ENCODE data around the gene SLC22A2. TPM values are rescaled to one million over a fixed set of nuclear protein-coding genes. Genes with fewer than 3 reads are reported as not detected.

Gene SLC22A2
- total RNA-seq, 4 donors from 2014 or later = not detected

GRCh38 chr6:160264061-160264612, 5.5 kb upstream of the SLC22A2 start:
- Histone ChIP-seq H3K9me3 (no peaks in the 10 kb centered on the region), H3K4me1 (no peaks in the 10 kb centered on the region), H3K36me3 (no peaks in the 10 kb centered on the region), H3K27me3 (no peaks in the 10 kb centered on the region), H3K27ac (no peak overlapping the region), H3K4me3 (no peak overlapping the region)
- TF ChIP-seq EP300 (IDR thresholded peaks at IDR 0.05) (no peak), CTCF (IDR thresholded peaks at IDR 0.05) (no peak), POLR2A (IDR thresholded peaks at IDR 0.05) (no peak)
- no peak for DNase-seq (ENCODE audit: low spot score in 2 of 2)
- WGBS, 2 donors = 78 to 86% methylated on average over 7 of the region's 7 CpGs

GRCh38 chr6:160263196-160263939, 4.7 kb upstream of the SLC22A2 start:
- no peaks in the 10 kb centered on the region for H3K27me3 ChIP-seq
- H3K36me3 ChIP-seq = no peaks in the 10 kb centered on the region
- no peak overlapping the region for H3K4me3 ChIP-seq
- H3K4me1 ChIP-seq = no peaks in the 10 kb centered on the region
- no peaks in the 10 kb centered on the region for H3K9me3 ChIP-seq
- no peak overlapping the region for H3K27ac ChIP-seq
- DNase-seq (ENCODE audit: low spot score in 2 of 2) = no peak
- no peak for TF ChIP-seq EP300 (IDR thresholded peaks at IDR 0.05)
- no peak for TF ChIP-seq POLR2A (IDR thresholded peaks at IDR 0.05)
- no peak for TF ChIP-seq CTCF (IDR thresholded peaks at IDR 0.05)
- 88 to 89% methylated on average over 7 of the region's 7 CpGs for WGBS, 2 donors

GRCh38 chr6:160261991-160262680, 3.5 kb upstream of the SLC22A2 start:
- Histone ChIP-seq H3K9me3 (no peaks in the 10 kb centered on the region), H3K4me3 (no peak overlapping the region), H3K36me3 (no peaks in the 10 kb centered on the region), H3K27ac (no peak overlapping the region), H3K27me3 (no peaks in the 10 kb centered on the region), H3K4me1 (no peaks in the 10 kb centered on the region)
- 77% methylated on average over 7 of the region's 7 CpGs for WGBS, 2 donors
- no peak for TF ChIP-seq POLR2A (IDR thresholded peaks at IDR 0.05)
- TF ChIP-seq CTCF (IDR thresholded peaks at IDR 0.05) = peak in 1 of 5 experiments; percentile 20
- DNase-seq (ENCODE audit: low spot score in 2 of 2) = no peak

GRCh38 chr6:160260803-160261450, 2.3 kb upstream of the SLC22A2 start:
- DNase-seq (ENCODE audit: low spot score in 2 of 2) = no peak
- TF ChIP-seq EP300 (IDR thresholded peaks at IDR 0.05) (no peak), POLR2A (IDR thresholded peaks at IDR 0.05) (no peak), CTCF (IDR thresholded peaks at IDR 0.05) (no peak)
- WGBS, 2 donors = 83 to 87% methylated on average over 6 of the region's 6 CpGs
- Histone ChIP-seq H3K4me1 (no peaks in the 10 kb centered on the region), H3K9me3 (no peaks in the 10 kb centered on the region), H3K27me3 (no peaks in the 10 kb centered on the region), H3K36me3 (no peaks in the 10 kb centered on the region), H3K4me3 (no peak overlapping the region), H3K27ac (no peak overlapping the region)

GRCh38 chr6:160260367-160260766, 1.7 kb upstream of the SLC22A2 start:
- H3K27ac ChIP-seq = no peak overlapping the region
- H3K36me3 ChIP-seq = no peaks in the 10 kb centered on the region
- TF ChIP-seq CTCF (IDR thresholded peaks at IDR 0.05) (no peak), POLR2A (IDR thresholded peaks at IDR 0.05) (no peak), EP300 (IDR thresholded peaks at IDR 0.05) (no peak)
- 66 to 79% methylated on average over 14 of the region's 14 CpGs for WGBS, 2 donors
- H3K4me3 ChIP-seq = no peak overlapping the region
- H3K4me1 ChIP-seq = no peaks in the 10 kb centered on the region
- DNase-seq (ENCODE audit: low spot score in 2 of 2) = no peak
- no peaks in the 10 kb centered on the region for H3K27me3 ChIP-seq
- no peaks in the 10 kb centered on the region for H3K9me3 ChIP-seq

All from tibial nerve (tissue), 4 donors.